Endothelial cell of umbilical vein (primary cell): ENCODE data around the gene CXXC5. TPM values are rescaled to one million over a fixed set of nuclear protein-coding genes. Genes with fewer than 3 reads are reported as not detected.
A peak's percentile ranks its signal among the peaks of the same experiment; 100 is the strongest.

Source experiments
- BruUV-seq: library from RNA; stranded (reverse); fragments of 400-500 nt; replicated peaks from 2 replicates; lab custom pipeline; 2021; lab: Mats Ljungman, UMichigan
- CTCF ChIA-PET: fragments of 300-600, 350-600 bp; sonication (Branson Sonifier 250); formaldehyde crosslinking; loops from one replicate; lab custom pipeline; 2021; ENCODE audit warnings: antibody characterized with exemption, inconsistent platforms; lab: Charles Lee
- POLR2A ChIA-PET: fragments of 300-600, 350-600 bp; sonication (Branson Sonifier 250); formaldehyde crosslinking; loops from one replicate; lab custom pipeline; 2021; ENCODE audit warnings: antibody characterized with exemption, inconsistent platforms; lab: Charles Lee
- DNase-seq: peaks from one replicate; pipeline ENCODE4 v3.0.0-alpha.2; 2011; ENCODE audit warnings: low read depth, low spot score
- FAIRE-seq: peaks from 2 replicates; lab custom pipeline; 2011; peaks lifted over from hg19 to GRCh38; lab: Jason Lieb, UNC
- H2AFZ ChIP-seq: 2 replicates; pipeline ENCODE4 v1.6.0; 2012; ENCODE audit warnings: low read depth, low read length, control low read depth, inconsistent platforms
- H3K27ac ChIP-seq: 2 replicates; pipeline ENCODE4 v1.5.1; 2011; ENCODE audit warnings: low read depth, mild to moderate bottlenecking, control low read depth, low read length, moderate library complexity; ENCODE audit not compliant: insufficient read depth
- H3K27me3 ChIP-seq, 2 experiments: 2 replicates each; pipeline versions ENCODE4 v1.6.0 to v1.6.1; 2011; ENCODE audit warnings: low read length in 2 of 2, mixed read lengths in 1 of 2; ENCODE audit not compliant: control insufficient read depth in 2 of 2, insufficient read depth in 2 of 2
- H3K36me3 ChIP-seq, 2 experiments: 2 replicates in 1 of 2; 3 replicates in 1 of 2; pipeline ENCODE4 v1.5.1; 2011; ENCODE audit warnings: low read length in 2 of 2, mild to moderate bottlenecking in 1 of 2, moderate library complexity in 1 of 2; ENCODE audit not compliant: control insufficient read depth in 2 of 2, insufficient read depth in 2 of 2; ENCODE audit errors: extremely low read depth in 1 of 2
- H3K4me1 ChIP-seq: 3 replicates; pipeline ENCODE4 v1.5.1; 2011; ENCODE audit warnings: mild to moderate bottlenecking, low read length; ENCODE audit not compliant: control insufficient read depth, insufficient read depth; ENCODE audit errors: extremely low read depth
- H3K4me2 ChIP-seq: 2 replicates; pipeline ENCODE4 v1.6.1; 2011; ENCODE audit warnings: low read length, control low read depth, mixed read lengths; ENCODE audit not compliant: insufficient read depth
- H3K4me3 ChIP-seq, 3 experiments: fragments of 200-600 bp in 1 of 3; sonication (generic), shearing (Covaris generic) in 1 of 3; replicated peaks in 1 of 3; 2 replicates each; pipeline ENCODE4 v1.5.1; 2011 to 2016; ENCODE audit warnings: control low read depth in 3 of 3, low read length in 3 of 3, mild to moderate bottlenecking in 2 of 3, inconsistent platforms in 1 of 3, low read depth in 1 of 3, moderate library complexity in 1 of 3; ENCODE audit not compliant: insufficient read depth in 1 of 3
- H3K79me2 ChIP-seq: 2 replicates; pipeline ENCODE4 v1.6.0; 2012; ENCODE audit warnings: low read length, inconsistent platforms; ENCODE audit not compliant: control insufficient read depth, insufficient read depth
- H3K9ac ChIP-seq: replicated peaks from 2 replicates; pipeline ENCODE3; 2011; ENCODE audit warnings: low read length, control low read depth; ENCODE audit not compliant: insufficient read depth; ENCODE audit errors: extremely low read depth
- H3K9me1 ChIP-seq: replicated peaks from 3 replicates; pipeline ENCODE4 v1.6.0; 2011; ENCODE audit warnings: mild to moderate bottlenecking, low read length; ENCODE audit not compliant: control insufficient read depth, insufficient read depth; ENCODE audit errors: extremely low read depth
- H3K9me3 ChIP-seq: replicated peaks from 2 replicates; pipeline ENCODE4 v1.5.1; 2012; ENCODE audit warnings: low read length, inconsistent platforms; ENCODE audit not compliant: control insufficient read depth, insufficient read depth
- H4K20me1 ChIP-seq: replicated peaks from 2 replicates; pipeline ENCODE3; 2011; ENCODE audit warnings: mild to moderate bottlenecking, low read length; ENCODE audit not compliant: control insufficient read depth, insufficient read depth; ENCODE audit errors: extremely low read depth
- EZH2 ChIP-seq: IDR thresholded peaks from 2 replicates; pipeline ENCODE4 v1.6.1; 2012; ENCODE audit warnings: borderline replicate concordance, low read depth, mild to moderate bottlenecking, moderate library complexity, low read length, inconsistent platforms; ENCODE audit not compliant: severe bottlenecking
- FOS ChIP-seq: IDR thresholded peaks from 2 replicates; pipeline ENCODE4 v1.6.1; 2011; ENCODE audit warnings: mild to moderate bottlenecking, low read length, moderate library complexity, borderline replicate concordance; ENCODE audit not compliant: insufficient read depth
- GATA2 ChIP-seq: IDR thresholded peaks from 2 replicates; pipeline ENCODE4 v1.7.0; 2011; ENCODE audit warnings: low read depth, mild to moderate bottlenecking, moderate library complexity, mixed read lengths, low read length; ENCODE audit not compliant: insufficient read length, insufficient read depth
- JUN ChIP-seq: IDR thresholded peaks from 2 replicates; pipeline ENCODE4 v1.6.1; 2011; ENCODE audit warnings: borderline replicate concordance, low read depth; ENCODE audit not compliant: insufficient read length, insufficient read depth
- MYC ChIP-seq: IDR thresholded peaks from one replicate; pipeline ENCODE4 v1.6.1; 2011; ENCODE audit warnings: mild to moderate bottlenecking, low read depth, low read length
- POLR2A ChIP-seq: IDR thresholded peaks from 2 replicates; pipeline ENCODE4 v1.6.1; 2012; ENCODE audit warnings: low read depth, mild to moderate bottlenecking, control low read depth, low read length
- POLR2AphosphoS5 ChIP-seq: IDR thresholded peaks from 2 replicates; pipeline ENCODE4 v1.6.1; 2012; ENCODE audit warnings: low read depth, mild to moderate bottlenecking, control low read depth, low read length, moderate library complexity; ENCODE audit not compliant: insufficient read depth
- dilution Hi-C: fragments of 300-500 bp; cut with MboI; formaldehyde crosslinking; loops from one replicate; pipeline ENCODE4 v1.15.0; 2019; ENCODE audit warnings: low sequenced_read_pairs; ENCODE audit not compliant: extremely low pct_ligation_motif_present
- intact Hi-C: fragments of 100-400 bp; cut with micrococcal nuclease; formaldehyde crosslinking; loops from one replicate; pipeline ENCODE4 v1.10.0; 2022
- polyA plus RNA-seq, 4 experiments: library from polyadenylated mRNA; depleted of rRNA in 3 of 4; stranded (reverse) in 3 of 4; unstranded in 1 of 4; fragments of >200 nt; gene quantifications; 2 replicates each; pipeline versions ENCODE4 v1.2.1 to v1.2.3, GENCODE V29; 2011 to 2012; ENCODE audit warnings: missing spikeins in 1 of 4
- total RNA-seq: library from RNA; stranded (reverse); gene quantifications from 2 replicates; pipeline ENCODE4 v1.2.3, GENCODE V29; 2021
- TF ChIP-seq, protein P1 (sequence below), 2 donors: IDR thresholded peaks; 1 replicate in 1 of 2; 2 replicates in 1 of 2; pipeline ENCODE4 v1.5.1; 2011; ENCODE audit warnings: low read length in 2 of 2, mild to moderate bottlenecking in 2 of 2, moderate library complexity in 2 of 2, control low read depth in 1 of 2, inconsistent platforms in 1 of 2, low read depth in 1 of 2; ENCODE audit not compliant: insufficient read depth in 1 of 2; ENCODE audit errors: extremely low read depth in 1 of 2
- TF ChIP-seq, protein P2 (sequence below): IDR thresholded peaks from 2 replicates; pipeline ENCODE4 v1.6.1; 2011; ENCODE audit not compliant: insufficient read depth, insufficient read length

Gene CXXC5
- total and polyA plus RNA-seq, 2 donors (not counting 3 experiments of a cell fraction or from before 2014, with no cell fraction given), result 2.7 to 5.5 TPM

DNA sequence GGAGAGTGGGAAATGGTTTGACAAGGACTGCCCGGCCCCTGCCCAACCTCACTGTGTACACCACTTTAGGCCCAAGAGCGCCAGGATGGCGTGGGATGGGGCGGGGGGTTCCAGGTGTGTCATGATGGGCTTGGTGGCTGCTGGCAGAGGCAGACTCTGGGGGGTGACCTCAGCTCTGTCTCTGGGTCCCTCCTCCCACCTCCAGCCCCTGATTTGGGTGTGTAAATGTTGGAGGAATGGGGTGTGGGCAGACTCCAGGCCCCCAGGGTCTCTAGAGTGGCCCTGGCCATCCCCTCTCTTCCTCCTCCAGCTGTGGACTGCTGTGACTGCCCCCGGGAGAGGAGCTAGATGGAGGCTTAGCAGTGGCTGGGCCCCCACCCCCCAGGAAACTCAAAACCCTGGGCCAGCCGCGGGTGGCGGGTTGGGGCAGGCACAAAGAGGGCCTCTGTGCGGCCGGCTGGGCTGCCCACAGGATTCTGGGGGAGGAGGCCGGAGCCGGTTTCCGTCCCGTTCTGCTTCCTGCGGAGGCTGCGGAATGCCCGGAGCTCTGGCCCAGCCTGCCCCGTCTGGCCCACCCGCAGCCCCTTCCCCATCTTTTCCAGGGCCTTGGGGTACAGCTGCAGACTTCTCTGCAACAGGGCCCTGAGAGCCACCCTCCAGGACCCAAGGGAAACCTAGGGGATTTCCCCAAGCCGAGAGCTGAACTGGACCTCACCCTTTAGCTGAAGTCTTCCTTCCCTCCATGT, 23.1 kb downstream of the CXXC5 start:
- Histone ChIP-seq H3K9me1 (no peaks in the 10 kb centered on the region), H3K4me2 (no peak overlapping the region), H3K36me3 (no peaks in the 10 kb centered on the region), H4K20me1 (no peaks in the 10 kb centered on the region), H2AFZ (peak overlapping the region; percentile 86), H3K27ac (peak overlapping the region; percentile 56), H3K79me2 (no peaks in the 10 kb centered on the region), H3K27me3 (no peaks in the 10 kb centered on the region), H3K9ac (peak overlapping the region; percentile 6), H3K4me1 (peaks cover 32% of the 10 kb centered on the region), H3K4me3 (no peak overlapping the region), H3K9me3 (no peaks in the 10 kb centered on the region)
- intact Hi-C loops (loop anchor here (2.0 kb wide), 1 partner anchor 34 kb away; no protein-coding TSS in a partner anchor), dilution Hi-C loops (no loop called here)
- TF ChIP-seq POLR2AphosphoS5 (peak; percentile 19), EZH2 (no peak)
- CTCF ChIA-PET, result interaction anchor here (0.8 to 2.2 kb wide), 10 partner anchors 11 to 249 kb away, joined by 3 to 15 read pairs (median 5); partner anchors contain the start of gene CXXC5
- BruUV-seq, result no TSS peak
- DNase-seq (no peak), FAIRE-seq (peak; percentile 78)
- POLR2A ChIA-PET, result interaction anchor here (1.1 kb wide), 1 partner anchor 10 kb away, joined by 3 read pairs; no protein-coding TSS in a partner anchor

DNA sequence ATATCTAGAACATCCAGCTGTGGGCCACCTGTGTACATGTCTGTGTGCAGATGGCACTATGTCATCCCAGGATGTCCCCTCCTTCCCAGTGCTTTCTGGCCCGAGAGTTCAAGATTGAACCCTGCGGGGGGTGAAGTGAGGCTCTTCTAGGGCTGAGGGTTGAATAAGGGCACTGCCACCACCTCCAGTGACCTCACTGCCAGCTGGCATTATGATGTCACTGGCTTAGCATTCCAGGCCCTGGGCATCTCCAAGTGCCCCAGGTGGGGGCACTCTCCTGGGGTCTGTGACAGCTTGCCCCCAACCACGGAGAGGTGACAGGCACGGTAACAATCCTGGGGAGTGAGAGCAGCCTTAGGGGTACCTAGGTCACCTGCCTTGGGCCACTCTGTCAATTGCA, 27.1 kb downstream of the CXXC5 start:
- H3K9ac ChIP-seq, result no peak overlapping the region
- dilution Hi-C loops, result no loop called here
- no peaks in the 10 kb centered on the region for H4K20me1 ChIP-seq
- FAIRE-seq, result no peak
- H3K9me3 ChIP-seq, result no peaks in the 10 kb centered on the region
- ChIA-PET CTCF (interaction anchor here (1.2 to 2.0 kb wide), 2 partner anchors 14 to 36 kb away, joined by 3 to 5 read pairs; no protein-coding TSS in a partner anchor), POLR2A (no interaction called here)
- no peaks in the 10 kb centered on the region for H3K9me1 ChIP-seq
- H3K4me3 ChIP-seq, result no peak overlapping the region
- H3K36me3 ChIP-seq, result no peaks in the 10 kb centered on the region
- H3K27me3 ChIP-seq, result no peaks in the 10 kb centered on the region
- H3K27ac ChIP-seq, result no peak overlapping the region
- H2AFZ ChIP-seq, result no peak overlapping the region
- TF ChIP-seq MYC (no peak), JUN (no peak), POLR2A (no peak), POLR2AphosphoS5 (no peak), GATA2 (no peak), FOS (no peak), EZH2 (no peak)
- TF ChIP-seq, protein P1, sequence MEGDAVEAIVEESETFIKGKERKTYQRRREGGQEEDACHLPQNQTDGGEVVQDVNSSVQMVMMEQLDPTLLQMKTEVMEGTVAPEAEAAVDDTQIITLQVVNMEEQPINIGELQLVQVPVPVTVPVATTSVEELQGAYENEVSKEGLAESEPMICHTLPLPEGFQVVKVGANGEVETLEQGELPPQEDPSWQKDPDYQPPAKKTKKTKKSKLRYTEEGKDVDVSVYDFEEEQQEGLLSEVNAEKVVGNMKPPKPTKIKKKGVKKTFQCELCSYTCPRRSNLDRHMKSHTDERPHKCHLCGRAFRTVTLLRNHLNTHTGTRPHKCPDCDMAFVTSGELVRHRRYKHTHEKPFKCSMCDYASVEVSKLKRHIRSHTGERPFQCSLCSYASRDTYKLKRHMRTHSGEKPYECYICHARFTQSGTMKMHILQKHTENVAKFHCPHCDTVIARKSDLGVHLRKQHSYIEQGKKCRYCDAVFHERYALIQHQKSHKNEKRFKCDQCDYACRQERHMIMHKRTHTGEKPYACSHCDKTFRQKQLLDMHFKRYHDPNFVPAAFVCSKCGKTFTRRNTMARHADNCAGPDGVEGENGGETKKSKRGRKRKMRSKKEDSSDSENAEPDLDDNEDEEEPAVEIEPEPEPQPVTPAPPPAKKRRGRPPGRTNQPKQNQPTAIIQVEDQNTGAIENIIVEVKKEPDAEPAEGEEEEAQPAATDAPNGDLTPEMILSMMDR (IDR thresholded peaks at IDR 0.05; ENCODE audit: extremely low read depth in 1 of 2, insufficient read depth in 1 of 2, low read depth in 1 of 2, low read length in 2 of 2), result no peak
- TF ChIP-seq, protein P2, sequence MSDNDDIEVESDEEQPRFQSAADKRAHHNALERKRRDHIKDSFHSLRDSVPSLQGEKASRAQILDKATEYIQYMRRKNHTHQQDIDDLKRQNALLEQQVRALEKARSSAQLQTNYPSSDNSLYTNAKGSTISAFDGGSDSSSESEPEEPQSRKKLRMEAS, result no peak
- H3K4me1 ChIP-seq, result peaks cover 14% of the 10 kb centered on the region
- no TSS peak for BruUV-seq
- no peak overlapping the region for H3K4me2 ChIP-seq
- intact Hi-C loops, result no loop called here
- no peak for DNase-seq
- H3K79me2 ChIP-seq, result no peaks in the 10 kb centered on the region
